Left lung (tissue), 10 donors: ENCODE measurements around the gene SET. TPM values are rescaled to one million over a fixed set of nuclear protein-coding genes. Genes with fewer than 3 reads are reported as not detected.
A peak's percentile ranks its signal among the peaks of the same experiment; 100 is the strongest.
"Not testable (repeated sequence)": the region's sequence is repeated elsewhere in the genome, so short reads cannot be mapped to it uniquely, and the experiment has no call there.

ENCODE experiments used
- ATAC-seq: fragments of 200-7000 bp; cut with Tn5 transposase; one replicate; pipeline ENCODE4 v1.9.1; 2020; ENCODE audit warnings: moderate library complexity
- DNase-seq, 4 donors: peaks; one replicate each; pipeline ENCODE4 v3.0.0-alpha.2; 2013 to 2020
- H3K27ac ChIP-seq, 2 donors: fragments of 200-600 bp; sonication (generic) in 1 of 2; one replicate each; pipeline versions ENCODE4 v1.5.0 to v1.8.0; 2020 to 2021
- H3K27me3 ChIP-seq, 2 donors: fragments of 200-600 bp; sonication (generic) in 1 of 2; one replicate each; pipeline versions ENCODE4 v1.5.0 to v1.8.0; 2020 to 2021
- H3K36me3 ChIP-seq, 2 donors: fragments of 200-600 bp; sonication (generic) in 1 of 2; one replicate each; pipeline versions ENCODE4 v1.5.0 to v1.8.0; 2020 to 2021
- H3K4me1 ChIP-seq, 2 donors: fragments of 200-600 bp; one replicate each; pipeline ENCODE4 v1.8.0; 2021
- H3K4me3 ChIP-seq, 2 donors: fragments of 200-600 bp; sonication (generic) in 1 of 2; one replicate each; pipeline versions ENCODE4 v1.5.0 to v1.8.0; 2020 to 2021; ENCODE audit warnings: mild to moderate bottlenecking in 1 of 2
- H3K9me3 ChIP-seq, 2 donors: fragments of 200-600 bp; sonication (generic) in 1 of 2; one replicate each; pipeline versions ENCODE4 v1.5.0 to v1.8.0; 2020 to 2021
- CTCF ChIP-seq, 2 donors: fragments of 200-600 bp; sonication (generic) in 1 of 2; IDR thresholded peaks; one replicate each; pipeline versions ENCODE4 v1.5.0 to v1.8.0; 2021; ENCODE audit warnings: antibody characterized with exemption in 2 of 2
- intact Hi-C, 2 donors: fragments of 100-400 bp; cut with DNase I; formaldehyde crosslinking; loops; one replicate each; pipeline versions ENCODE4 v1.11.2 to v1.14.2; 2022
- polyA plus RNA-seq, 6 donors: library from polyadenylated mRNA; unstranded; fragments of 120-200 nt; gene quantifications; one replicate each; pipeline ENCODE4 v1.2.1, GENCODE V29; 2013; ENCODE audit not compliant: insufficient read length in 6 of 6
- total RNA-seq, 2 donors: library from RNA; stranded (reverse); fragmentation: NEBNext Ultra II Directional; extraction: Animal tissue kit (Norgen Biotek cat#: 25700); gene quantifications; one replicate each; pipeline ENCODE4 v1.2.1, GENCODE V29; 2021
- donor health status: DM: no; HTN: yes; CAD: no.
- donor health status: DM: no; HTN: no; CAD: no.

Gene SET
- total and polyA plus RNA-seq, 8 donors: 249 to 615 (median 536) TPM

GRCh38 chr9:128643519-128644300 lies 45.3 kb upstream of the SET start:
- ATAC-seq (no peak), DNase-seq (no peak)
- peaks cover 0 to 19% of the 10 kb centered on the region in 2 donors for H3K36me3 ChIP-seq
- H3K27ac ChIP-seq: no peak overlapping the region
- no peaks in the 10 kb centered on the region for H3K4me1 ChIP-seq
- TF ChIP-seq CTCF (IDR thresholded peaks at IDR 0.05): no peak
- H3K4me3 ChIP-seq: no peak overlapping the region
- no peaks in the 10 kb centered on the region for H3K27me3 ChIP-seq
- intact Hi-C loops: no loop called here
- no peaks in the 10 kb centered on the region for H3K9me3 ChIP-seq

- peak in 1 of 2 donors; percentile 42 for TF ChIP-seq CTCF (IDR thresholded peaks at IDR 0.05)
- H3K27me3 ChIP-seq, H3K27ac ChIP-seq, H3K9me3 ChIP-seq, intact Hi-C loops, H3K4me3 ChIP-seq, H3K4me1 ChIP-seq, H3K36me3 ChIP-seq: not testable (repeated sequence)
- peak; percentile 87 for ATAC-seq
- DNase-seq: peak in 1 of 4 donors; percentile 81
Measured at GRCh38 chr9:128648206-128648605, 40.8 kb upstream of the SET start.

GRCh38 chr9:128651798-128652197 lies 37.2 kb upstream of the SET start:
- no peak for TF ChIP-seq CTCF (IDR thresholded peaks at IDR 0.05)
- no peaks in the 10 kb centered on the region for H3K27me3 ChIP-seq
- intact Hi-C loops: no loop called here
- H3K36me3 ChIP-seq: no peaks in the 10 kb centered on the region
- DNase-seq: no peak
- no peak overlapping the region for H3K27ac ChIP-seq
- H3K9me3 ChIP-seq: no peaks in the 10 kb centered on the region
- no peak for ATAC-seq
- peaks cover 0 to 10% of the 10 kb centered on the region in 2 donors for H3K4me1 ChIP-seq
- H3K4me3 ChIP-seq: no peak overlapping the region

GRCh38 chr9:128653908-128654307 lies 35.1 kb upstream of the SET start:
- DNase-seq (no peak), ATAC-seq (no peak)
- no peak overlapping the region for H3K27ac ChIP-seq
- H3K4me3 ChIP-seq: no peak overlapping the region
- no peaks in the 10 kb centered on the region for H3K27me3 ChIP-seq
- no peak for TF ChIP-seq CTCF (IDR thresholded peaks at IDR 0.05)
- no peaks in the 10 kb centered on the region for H3K36me3 ChIP-seq
- H3K4me1 ChIP-seq: peaks cover 0 to 17% of the 10 kb centered on the region in 2 donors
- H3K9me3 ChIP-seq: no peaks in the 10 kb centered on the region
- intact Hi-C loops: no loop called here

GRCh38 chr9:128654481-128654880 lies 34.5 kb upstream of the SET start:
- DNase-seq (no peak), ATAC-seq (no peak)
- peaks cover 0 to 17% of the 10 kb centered on the region in 2 donors for H3K4me1 ChIP-seq
- no peak overlapping the region for H3K27ac ChIP-seq
- no peak overlapping the region for H3K4me3 ChIP-seq
- no peaks in the 10 kb centered on the region for H3K27me3 ChIP-seq
- intact Hi-C loops: no loop called here
- no peaks in the 10 kb centered on the region for H3K9me3 ChIP-seq
- TF ChIP-seq CTCF (IDR thresholded peaks at IDR 0.05): no peak
- no peaks in the 10 kb centered on the region for H3K36me3 ChIP-seq
